ENCODE results near the gene ST8SIA1.
"Not testable (repeated sequence)": the region's sequence is repeated elsewhere in the genome, so short reads cannot be mapped to it uniquely, and the experiment has no call there.

The ST8SIA1 gene

DNA sequence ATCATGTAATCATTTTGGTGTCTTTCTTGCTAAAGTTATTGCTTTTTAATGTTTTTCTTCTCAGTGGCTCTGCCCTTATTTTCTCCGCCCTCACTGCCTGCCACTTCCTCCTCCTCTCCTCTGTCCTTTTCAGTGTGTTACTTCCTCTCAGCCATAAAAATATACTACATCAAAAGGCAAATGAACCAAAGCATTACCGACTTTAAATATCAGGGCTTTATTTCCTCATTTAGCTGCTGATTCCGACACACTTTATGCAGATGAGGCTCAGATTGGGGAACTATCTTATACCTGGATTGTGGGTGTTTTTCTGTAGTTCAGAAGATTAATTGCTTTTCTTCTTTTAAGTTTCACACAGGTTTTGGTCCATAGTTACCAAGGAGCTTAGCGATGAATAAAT is 170.4 kb downstream of the ST8SIA1 start:
- no peaks in the 10 kb centered on the region for H3K4me1 ChIP-seq
- H3K9me3 ChIP-seq = no peaks in the 10 kb centered on the region
- no peak for DNase-seq
- no peak overlapping the region for H3K4me3 ChIP-seq (ENCODE audit: low read depth, low read length)
- H3K36me3 ChIP-seq = no peaks in the 10 kb centered on the region
- TF ChIP-seq, protein P1, sequence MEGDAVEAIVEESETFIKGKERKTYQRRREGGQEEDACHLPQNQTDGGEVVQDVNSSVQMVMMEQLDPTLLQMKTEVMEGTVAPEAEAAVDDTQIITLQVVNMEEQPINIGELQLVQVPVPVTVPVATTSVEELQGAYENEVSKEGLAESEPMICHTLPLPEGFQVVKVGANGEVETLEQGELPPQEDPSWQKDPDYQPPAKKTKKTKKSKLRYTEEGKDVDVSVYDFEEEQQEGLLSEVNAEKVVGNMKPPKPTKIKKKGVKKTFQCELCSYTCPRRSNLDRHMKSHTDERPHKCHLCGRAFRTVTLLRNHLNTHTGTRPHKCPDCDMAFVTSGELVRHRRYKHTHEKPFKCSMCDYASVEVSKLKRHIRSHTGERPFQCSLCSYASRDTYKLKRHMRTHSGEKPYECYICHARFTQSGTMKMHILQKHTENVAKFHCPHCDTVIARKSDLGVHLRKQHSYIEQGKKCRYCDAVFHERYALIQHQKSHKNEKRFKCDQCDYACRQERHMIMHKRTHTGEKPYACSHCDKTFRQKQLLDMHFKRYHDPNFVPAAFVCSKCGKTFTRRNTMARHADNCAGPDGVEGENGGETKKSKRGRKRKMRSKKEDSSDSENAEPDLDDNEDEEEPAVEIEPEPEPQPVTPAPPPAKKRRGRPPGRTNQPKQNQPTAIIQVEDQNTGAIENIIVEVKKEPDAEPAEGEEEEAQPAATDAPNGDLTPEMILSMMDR (IDR thresholded peaks at IDR 0.05; ENCODE audit: low read depth, low read length) = no peak
- H3K27me3 ChIP-seq = no peaks in the 10 kb centered on the region

DNA sequence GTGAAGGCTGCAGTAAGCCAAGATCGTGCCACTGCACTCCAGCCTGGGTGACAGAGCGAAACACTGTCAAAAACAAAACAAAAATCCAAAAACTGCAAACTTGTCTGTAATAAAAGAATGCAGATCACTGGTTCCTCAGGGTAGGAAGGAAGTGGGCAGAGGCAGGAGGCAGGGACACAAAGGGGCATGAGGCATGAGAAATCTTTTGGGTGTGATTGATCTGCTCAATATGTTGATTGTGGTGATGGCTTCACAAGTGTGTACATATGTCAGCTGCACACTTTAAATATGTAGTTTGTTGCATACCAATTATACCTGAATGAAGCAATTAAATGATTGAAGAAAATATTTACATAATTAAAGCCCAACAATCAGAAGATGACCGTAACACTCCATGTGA is 170.9 kb downstream of the ST8SIA1 start:
- Histone ChIP-seq H3K4me3 (ENCODE audit: low read depth, low read length) (no peak overlapping the region), H3K9me3 (no peaks in the 10 kb centered on the region), H3K27me3 (no peaks in the 10 kb centered on the region), H3K36me3 (no peaks in the 10 kb centered on the region), H3K4me1 (no peaks in the 10 kb centered on the region)
- no peak for DNase-seq
- TF ChIP-seq, protein P1 (IDR thresholded peaks at IDR 0.05; ENCODE audit: low read depth, low read length) = no peak

DNA sequence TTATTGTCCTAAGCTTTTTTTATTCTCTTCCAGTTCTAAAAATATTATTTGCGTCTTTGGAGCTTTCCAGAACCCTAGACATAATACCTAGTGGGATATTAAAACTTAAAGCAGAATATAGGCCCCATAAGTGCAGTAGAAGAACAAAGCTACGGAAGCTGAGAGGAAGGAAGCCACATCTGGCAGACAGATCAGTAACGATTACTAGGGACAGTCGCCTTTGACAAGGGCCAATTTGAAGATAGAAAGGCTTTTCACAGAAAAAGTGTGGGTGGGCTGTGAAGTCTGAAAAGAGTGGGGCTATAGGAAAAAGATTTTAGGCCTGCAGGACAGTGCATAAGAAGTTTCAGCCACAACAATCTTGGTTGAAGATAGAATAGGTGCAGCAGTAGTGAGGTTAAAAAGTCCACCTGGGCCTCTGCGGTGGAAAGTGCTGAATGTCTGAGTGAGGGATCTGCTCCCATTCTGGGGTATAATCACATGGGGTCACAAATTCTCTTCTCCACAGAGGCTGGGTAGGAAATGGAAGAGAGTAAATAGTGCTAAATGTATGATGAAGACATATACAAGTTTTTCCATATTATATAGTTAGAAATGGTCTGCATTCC is 174.0 kb downstream of the ST8SIA1 start:
- TF ChIP-seq, protein P1 (IDR thresholded peaks at IDR 0.05; ENCODE audit: low read depth, low read length) = no peak

DNA sequence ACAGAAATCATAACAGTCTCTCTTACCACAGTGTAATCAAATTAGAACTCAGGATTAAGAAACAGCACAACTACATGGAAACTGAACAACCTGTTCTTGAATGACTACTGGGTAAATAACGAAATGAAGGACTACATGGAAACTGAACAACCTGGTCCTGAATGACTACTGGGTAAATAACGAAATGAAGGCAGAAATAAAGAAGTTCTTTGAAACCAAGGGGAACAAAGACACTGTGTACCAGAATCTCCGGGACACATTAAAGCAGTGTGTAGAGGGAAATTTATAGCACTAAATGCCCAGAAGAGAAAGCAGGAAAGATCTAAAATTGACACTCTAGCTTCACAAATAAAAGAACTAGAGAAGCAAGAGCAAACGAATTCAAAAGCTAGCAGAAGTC is 185.2 kb downstream of the ST8SIA1 start:
- H3K4me3 ChIP-seq (ENCODE audit: low read depth, low read length); H3K27me3 ChIP-seq; DNase-seq; H3K4me1 ChIP-seq; H3K9me3 ChIP-seq; H3K36me3 ChIP-seq: not testable (repeated sequence)

More for the DNA sequence above, 174.0 kb downstream of the ST8SIA1 start:
- H3K4me3 ChIP-seq (ENCODE audit: low read depth, low read length) = no peak overlapping the region
- DNase-seq = no peak
- no peaks in the 10 kb centered on the region for H3K36me3 ChIP-seq
- no peaks in the 10 kb centered on the region for H3K9me3 ChIP-seq
- H3K4me1 ChIP-seq = no peaks in the 10 kb centered on the region
- H3K27me3 ChIP-seq = no peaks in the 10 kb centered on the region

DNA sequence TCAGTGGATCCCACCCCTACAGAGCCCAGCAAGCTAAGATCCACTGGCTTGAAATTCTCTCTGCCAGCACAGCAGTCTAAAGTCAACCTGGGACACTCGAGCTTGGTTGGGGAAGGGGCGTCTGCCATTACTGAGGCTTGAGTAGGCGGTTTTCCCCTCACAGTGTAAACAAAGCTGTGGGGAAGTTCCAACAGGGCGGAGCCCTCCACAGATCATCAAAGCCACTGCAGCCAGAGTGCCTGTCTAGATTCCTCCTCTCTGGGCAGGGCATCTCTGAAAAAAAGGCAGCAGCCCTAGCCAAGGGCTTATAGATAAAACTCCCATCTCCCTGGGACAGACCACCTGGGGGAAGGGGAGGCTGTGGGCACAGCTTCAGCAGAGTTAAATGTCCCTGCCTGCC is 187.8 kb downstream of the ST8SIA1 start:
- not testable (repeated sequence) for H3K27me3 ChIP-seq; H3K9me3 ChIP-seq; H3K36me3 ChIP-seq; DNase-seq; H3K4me3 ChIP-seq (ENCODE audit: low read depth, low read length); H3K4me1 ChIP-seq

Data from BE2C (cell line).